ENCODE results near the gene ACACA.

ACACA gene

GRCh38 chr17:37430051-37430627 is 23.5 kb upstream of the ACACA start (continued):
- TF ChIP-seq ATF2 (tag by site-specific recombination; IDR thresholded peaks at IDR 0.05; ENCODE audit: low read depth) (peak; percentile 94), ZSCAN5A (tag by site-specific recombination; IDR thresholded peaks at IDR 0.05) (no peak)

GRCh38 chr17:37429453-37429852 is 22.8 kb upstream of the ACACA start:
- CTCF ChIA-PET = interaction anchor here (0.6 to 1.4 kb wide), 3 partner anchors 9 to 341 kb away, joined by 3 to 9 read pairs (median 3); no protein-coding TSS in a partner anchor

DNA sequence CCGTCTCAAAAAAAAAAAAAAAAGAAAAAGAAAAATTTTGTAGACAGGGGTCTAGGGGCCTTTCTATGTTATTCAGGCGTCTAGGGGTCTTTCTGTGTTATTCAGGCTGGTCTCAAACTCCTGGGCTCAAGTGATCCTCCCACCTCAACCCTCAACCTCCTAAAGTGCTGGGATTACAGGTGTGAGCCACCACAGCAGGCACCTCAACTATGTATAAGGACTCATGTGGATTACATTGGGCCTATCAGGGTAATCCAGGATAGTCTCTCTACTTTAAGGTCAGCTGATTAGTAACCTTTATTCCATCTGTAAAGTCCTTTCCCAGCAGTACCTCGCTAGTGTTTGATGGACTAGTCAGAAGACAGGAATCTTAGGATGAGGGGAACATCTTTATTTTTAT is 22.4 kb upstream of the ACACA start:
- H3K27ac ChIP-seq (ENCODE audit: extremely low read depth, low read depth, low read length) = no peak overlapping the region
- peaks cover 65 to 79% of the 10 kb centered on the region in 2 experiments for H3K36me3 ChIP-seq (ENCODE audit: control insufficient read depth in 2 of 2, insufficient read depth in 1 of 2, low read length in 2 of 2)
- ChIA-PET POLR2A (interaction anchor here (0.8 kb wide), 1 partner anchor 10 kb away, joined by 4 read pairs; no protein-coding TSS in a partner anchor), CTCF (interaction anchor here (0.7 kb wide), 1 partner anchor 52 kb away, joined by 6 read pairs; no protein-coding TSS in a partner anchor)
- no peaks in the 10 kb centered on the region for H3K9me3 ChIP-seq (ENCODE audit: control insufficient read depth, insufficient read depth, low read depth, low read length)
- H3K4me1 ChIP-seq (ENCODE audit: control insufficient read depth, insufficient read depth, low read length) = no peaks in the 10 kb centered on the region
- no peak overlapping the region for H3K4me3 ChIP-seq (ENCODE audit: low read depth, low read length)
- no peak for TF ChIP-seq GLIS1 (tag by site-specific recombination; IDR thresholded peaks at IDR 0.05)
- no peak for TF ChIP-seq ZNF596 (tag by site-specific recombination; IDR thresholded peaks at IDR 0.05)
- TF ChIP-seq GLI2 (tag by site-specific recombination; IDR thresholded peaks at IDR 0.05; ENCODE audit: borderline replicate concordance, low read depth) = no peak
- no peak for TF ChIP-seq BCL11A (tag by site-specific recombination; IDR thresholded peaks at IDR 0.05; ENCODE audit: low read depth)
- no peak for TF ChIP-seq SALL2 (tag by site-specific recombination; IDR thresholded peaks at IDR 0.05; ENCODE audit: borderline replicate concordance)
- TF ChIP-seq, protein P1, sequence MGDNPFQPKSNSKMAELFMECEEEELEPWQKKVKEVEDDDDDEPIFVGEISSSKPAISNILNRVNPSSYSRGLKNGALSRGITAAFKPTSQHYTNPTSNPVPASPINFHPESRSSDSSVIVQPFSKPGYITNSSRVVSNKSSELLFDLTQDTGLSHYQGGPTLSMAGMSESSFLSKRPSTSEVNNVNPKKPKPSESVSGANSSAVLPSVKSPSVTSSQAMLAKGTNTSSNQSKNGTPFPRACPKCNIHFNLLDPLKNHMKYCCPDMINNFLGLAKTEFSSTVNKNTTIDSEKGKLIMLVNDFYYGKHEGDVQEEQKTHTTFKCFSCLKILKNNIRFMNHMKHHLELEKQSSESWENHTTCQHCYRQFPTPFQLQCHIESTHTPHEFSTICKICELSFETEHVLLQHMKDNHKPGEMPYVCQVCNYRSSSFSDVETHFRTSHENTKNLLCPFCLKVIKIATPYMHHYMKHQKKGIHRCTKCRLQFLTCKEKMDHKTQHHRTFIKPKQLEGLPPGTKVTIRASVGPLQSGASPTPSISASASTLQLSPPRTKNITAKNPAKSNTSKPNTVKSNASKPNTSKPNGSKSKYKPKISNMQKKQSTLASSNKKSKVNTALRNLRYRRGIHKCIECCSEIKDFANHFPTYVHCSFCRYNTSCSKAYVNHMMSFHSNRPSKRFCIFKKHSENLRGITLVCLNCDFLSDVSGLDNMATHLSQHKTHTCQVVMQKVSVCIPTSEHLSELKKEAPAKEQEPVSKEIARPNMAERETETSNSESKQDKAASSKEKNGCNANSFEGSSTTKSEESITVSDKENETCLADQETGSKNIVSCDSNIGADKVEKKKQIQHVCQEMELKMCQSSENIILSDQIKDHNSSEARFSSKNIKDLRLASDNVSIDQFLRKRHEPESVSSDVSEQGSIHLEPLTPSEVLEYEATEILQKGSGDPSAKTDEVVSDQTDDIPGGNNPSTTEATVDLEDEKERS (tag by site-specific recombination; IDR thresholded peaks at IDR 0.05) = no peak
- TF ChIP-seq ZNF426 (tag by site-specific recombination; IDR thresholded peaks at IDR 0.05) = no peak
- TF ChIP-seq ATF2 (tag by site-specific recombination; IDR thresholded peaks at IDR 0.05; ENCODE audit: low read depth) = no peak
- TF ChIP-seq ZNF639 (tag by site-specific recombination; IDR thresholded peaks at IDR 0.05) = no peak

More at GRCh38 chr17:37429453-37429852, 22.8 kb upstream of the ACACA start:
- Histone ChIP-seq H3K9me3 (ENCODE audit: control insufficient read depth, insufficient read depth, low read depth, low read length) (no peaks in the 10 kb centered on the region), H3K36me3 (ENCODE audit: control insufficient read depth in 2 of 2, insufficient read depth in 1 of 2, low read length in 2 of 2) (peaks cover 65 to 77% of the 10 kb centered on the region in 2 experiments), H3K4me1 (ENCODE audit: control insufficient read depth, insufficient read depth, low read length) (no peaks in the 10 kb centered on the region), H3K4me3 (ENCODE audit: low read depth, low read length) (no peak overlapping the region), H3K27ac (ENCODE audit: extremely low read depth, low read depth, low read length) (no peak overlapping the region)
- POLR2A ChIA-PET = interaction anchor here (1.4 kb wide), 1 partner anchor 59 kb away, joined by 3 read pairs; no protein-coding TSS in a partner anchor
- no peak for TF ChIP-seq CTCF (tag by site-specific recombination; IDR thresholded peaks at IDR 0.05)
- no peak for TF ChIP-seq ZNF2 (tag by site-specific recombination; IDR thresholded peaks at IDR 0.05)
- TF ChIP-seq KLF10 (tag by site-specific recombination; IDR thresholded peaks at IDR 0.05) = no peak
- TF ChIP-seq, protein P2, sequence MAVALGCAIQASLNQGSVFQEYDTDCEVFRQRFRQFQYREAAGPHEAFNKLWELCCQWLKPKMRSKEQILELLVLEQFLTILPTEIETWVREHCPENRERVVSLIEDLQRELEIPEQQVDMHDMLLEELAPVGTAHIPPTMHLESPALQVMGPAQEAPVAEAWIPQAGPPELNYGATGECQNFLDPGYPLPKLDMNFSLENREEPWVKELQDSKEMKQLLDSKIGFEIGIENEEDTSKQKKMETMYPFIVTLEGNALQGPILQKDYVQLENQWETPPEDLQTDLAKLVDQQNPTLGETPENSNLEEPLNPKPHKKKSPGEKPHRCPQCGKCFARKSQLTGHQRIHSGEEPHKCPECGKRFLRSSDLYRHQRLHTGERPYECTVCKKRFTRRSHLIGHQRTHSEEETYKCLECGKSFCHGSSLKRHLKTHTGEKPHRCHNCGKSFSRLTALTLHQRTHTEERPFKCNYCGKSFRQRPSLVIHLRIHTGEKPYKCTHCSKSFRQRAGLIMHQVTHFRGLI (tag by site-specific recombination; IDR thresholded peaks at IDR 0.05) = no peak
- TF ChIP-seq ZNF138 (tag by site-specific recombination; IDR thresholded peaks at IDR 0.05; ENCODE audit: borderline replicate concordance) = no peak
- TF ChIP-seq GLI4 (tag by site-specific recombination; IDR thresholded peaks at IDR 0.05) = no peak
- no peak for TF ChIP-seq SP3 (tag by site-specific recombination; IDR thresholded peaks at IDR 0.05)
- TF ChIP-seq SCRT1 (tag by site-specific recombination; IDR thresholded peaks at IDR 0.05; ENCODE audit: borderline replicate concordance) = no peak
- TF ChIP-seq IKZF3 (tag by site-specific recombination; IDR thresholded peaks at IDR 0.05) = no peak
- no peak for TF ChIP-seq OVOL3 (tag by site-specific recombination; IDR thresholded peaks at IDR 0.05)

Data from HEK293 (cell line).